C4-2B (cell line): Measurements from ENCODE around the gene LHFPL2.

Source experiments
- CTCF ChIP-seq: fragments of 450-650 bp; conservative IDR thresholded peaks from 2 replicates; pipeline ENCODE4 v1.5.1; 2017; ENCODE audit warnings: mild to moderate bottlenecking
- ZFX ChIP-seq: fragments of 450-650 bp; IDR thresholded peaks from 2 replicates; pipeline ENCODE4 v1.6.1; 2017

- TF ChIP-seq CTCF: no peak
- no peak for TF ChIP-seq ZFX
Observed at GRCh38 chr5:78654386-78654785, 5.8 kb upstream of the LHFPL2 start.
